Subcutaneous abdominal adipose tissue (tissue), 5 donors: ENCODE results near the gene PRKCA.

Experiments used
- H3K27ac ChIP-seq: one replicate; pipeline ENCODE4 v1.7.0; 2013; ENCODE audit warnings: low read depth, mild to moderate bottlenecking, inconsistent platforms, low read length, moderate library complexity
- H3K27me3 ChIP-seq, 5 donors: one replicate each; pipeline ENCODE4 v1.7.0; 2013; ENCODE audit warnings: low read length in 5 of 5, inconsistent platforms in 1 of 5; ENCODE audit not compliant: control insufficient read depth in 5 of 5, insufficient read depth in 4 of 5
- H3K36me3 ChIP-seq, 5 donors: one replicate each; pipeline ENCODE4 v1.7.0; 2013; ENCODE audit warnings: low read length in 5 of 5; ENCODE audit not compliant: control insufficient read depth in 5 of 5, insufficient read depth in 5 of 5
- H3K4me1 ChIP-seq, 5 donors: one replicate each; pipeline ENCODE4 v1.7.0; 2013; ENCODE audit warnings: low read length in 5 of 5, mild to moderate bottlenecking in 3 of 5, moderate library complexity in 1 of 5; ENCODE audit not compliant: control insufficient read depth in 5 of 5, insufficient read depth in 5 of 5
- H3K4me3 ChIP-seq, 5 donors: one replicate each; pipeline ENCODE4 v1.7.0; 2013; ENCODE audit warnings: low read length in 5 of 5, low read depth in 1 of 5
- H3K9ac ChIP-seq, 5 donors: one replicate each; pipeline ENCODE4 v1.7.0; 2013; ENCODE audit warnings: low read length in 5 of 5, mild to moderate bottlenecking in 4 of 5, moderate library complexity in 3 of 5
- H3K9me3 ChIP-seq, 5 donors: one replicate each; pipeline ENCODE4 v1.7.0; 2013; ENCODE audit warnings: low read length in 5 of 5; ENCODE audit not compliant: control insufficient read depth in 5 of 5
- donor health status: healthy.
- donor health status: healthy.
- donor health status: healthy.
- donor health status: healthy.
- donor health status: healthy.

Gene PRKCA

GRCh38 chr17:66518108-66518507 is 215.7 kb downstream of the PRKCA start:
- H3K9me3 ChIP-seq, result no peaks in the 10 kb centered on the region
- H3K4me3 ChIP-seq, result no peak overlapping the region
- H3K27ac ChIP-seq, result no peak overlapping the region
- no peaks in the 10 kb centered on the region for H3K27me3 ChIP-seq
- no peaks in the 10 kb centered on the region for H3K36me3 ChIP-seq
- H3K4me1 ChIP-seq, result no peaks in the 10 kb centered on the region
- no peak overlapping the region for H3K9ac ChIP-seq

GRCh38 chr17:66518677-66519076 is 216.3 kb downstream of the PRKCA start:
- no peaks in the 10 kb centered on the region for H3K4me1 ChIP-seq
- H3K27ac ChIP-seq, result no peak overlapping the region
- H3K27me3 ChIP-seq, result no peaks in the 10 kb centered on the region
- H3K4me3 ChIP-seq, result no peak overlapping the region
- H3K9ac ChIP-seq, result no peak overlapping the region
- H3K9me3 ChIP-seq, result no peaks in the 10 kb centered on the region
- no peaks in the 10 kb centered on the region for H3K36me3 ChIP-seq

GRCh38 chr17:66519154-66519553 is 216.7 kb downstream of the PRKCA start:
- Histone ChIP-seq H3K27ac (no peak overlapping the region), H3K9ac (no peak overlapping the region), H3K9me3 (no peaks in the 10 kb centered on the region), H3K27me3 (no peaks in the 10 kb centered on the region), H3K36me3 (no peaks in the 10 kb centered on the region), H3K4me1 (no peaks in the 10 kb centered on the region), H3K4me3 (no peak overlapping the region)

- Histone ChIP-seq H3K4me1 (no peaks in the 10 kb centered on the region), H3K27ac (no peak overlapping the region), H3K9ac (no peak overlapping the region), H3K4me3 (no peak overlapping the region), H3K27me3 (no peaks in the 10 kb centered on the region), H3K9me3 (peaks cover 0 to 6% (median 0%) of the 10 kb centered on the region in 5 donors), H3K36me3 (peaks cover 0 to 2% (median 0%) of the 10 kb centered on the region in 5 donors)
These were observed 218.6 kb downstream of the PRKCA start for GRCh38 chr17:66520999-66521398.

- Histone ChIP-seq H3K9ac (no peak overlapping the region), H3K27ac (no peak overlapping the region), H3K4me1 (no peaks in the 10 kb centered on the region)
These were observed 220.3 kb downstream of the PRKCA start for GRCh38 chr17:66522591-66523272.

GRCh38 chr17:66523378-66524200 is 221.2 kb downstream of the PRKCA start:
- Histone ChIP-seq H3K27me3 (no peaks in the 10 kb centered on the region), H3K4me1 (no peaks in the 10 kb centered on the region), H3K9ac (no peak overlapping the region), H3K4me3 (no peak overlapping the region), H3K27ac (no peak overlapping the region), H3K36me3 (peaks cover 0 to 2% (median 0%) of the 10 kb centered on the region in 5 donors), H3K9me3 (peaks cover 0 to 6% (median 0%) of the 10 kb centered on the region in 5 donors)

More at GRCh38 chr17:66522591-66523272, 220.3 kb downstream of the PRKCA start:
- Histone ChIP-seq H3K36me3 (peaks cover 0 to 2% (median 0%) of the 10 kb centered on the region in 5 donors), H3K27me3 (no peaks in the 10 kb centered on the region), H3K9me3 (peaks cover 0 to 6% (median 0%) of the 10 kb centered on the region in 5 donors), H3K4me3 (no peak overlapping the region)

GRCh38 chr17:66524877-66525276 is 222.5 kb downstream of the PRKCA start:
- Histone ChIP-seq H3K27me3 (no peaks in the 10 kb centered on the region), H3K4me3 (no peak overlapping the region), H3K9me3 (peaks cover 0 to 6% (median 0%) of the 10 kb centered on the region in 5 donors), H3K9ac (no peak overlapping the region), H3K27ac (no peak overlapping the region), H3K4me1 (no peaks in the 10 kb centered on the region), H3K36me3 (peaks cover 0 to 2% (median 0%) of the 10 kb centered on the region in 5 donors)

GRCh38 chr17:66525338-66525737 is 222.9 kb downstream of the PRKCA start:
- H3K9me3 ChIP-seq, result peaks cover 0 to 6% (median 0%) of the 10 kb centered on the region in 5 donors
- no peaks in the 10 kb centered on the region for H3K4me1 ChIP-seq
- H3K4me3 ChIP-seq, result no peak overlapping the region

GRCh38 chr17:66526827-66527226 is 224.4 kb downstream of the PRKCA start:
- H3K4me1 ChIP-seq, result no peaks in the 10 kb centered on the region
- no peak overlapping the region for H3K9ac ChIP-seq
- peaks cover 0 to 6% (median 0%) of the 10 kb centered on the region in 5 donors for H3K9me3 ChIP-seq

More at GRCh38 chr17:66525338-66525737, 222.9 kb downstream of the PRKCA start:
- Histone ChIP-seq H3K36me3 (peaks cover 0 to 2% (median 0%) of the 10 kb centered on the region in 5 donors), H3K27ac (no peak overlapping the region), H3K27me3 (no peaks in the 10 kb centered on the region), H3K9ac (no peak overlapping the region)

GRCh38 chr17:66527335-66527734 is 224.9 kb downstream of the PRKCA start:
- Histone ChIP-seq H3K4me3 (no peak overlapping the region), H3K27ac (no peak overlapping the region), H3K36me3 (peaks cover 0 to 2% (median 0%) of the 10 kb centered on the region in 5 donors), H3K27me3 (no peaks in the 10 kb centered on the region), H3K4me1 (no peaks in the 10 kb centered on the region), H3K9ac (no peak overlapping the region), H3K9me3 (peaks cover 0 to 6% (median 0%) of the 10 kb centered on the region in 5 donors)

More at GRCh38 chr17:66526827-66527226, 224.4 kb downstream of the PRKCA start:
- Histone ChIP-seq H3K27ac (no peak overlapping the region), H3K36me3 (peaks cover 0 to 2% (median 0%) of the 10 kb centered on the region in 5 donors), H3K4me3 (no peak overlapping the region), H3K27me3 (no peaks in the 10 kb centered on the region)
